T-helper 22 cell (primary cell): ENCODE measurements around the gene SLC24A4.
"Not testable (repeated sequence)": the region's sequence is repeated elsewhere in the genome, so short reads cannot be mapped to it uniquely, and the experiment has no call there.

ENCODE experiments used
- DNase-seq: peaks from one replicate; pipeline ENCODE4 v3.0.0-alpha.2; 2020; ENCODE audit warnings: low read depth

Gene SLC24A4

DNA sequence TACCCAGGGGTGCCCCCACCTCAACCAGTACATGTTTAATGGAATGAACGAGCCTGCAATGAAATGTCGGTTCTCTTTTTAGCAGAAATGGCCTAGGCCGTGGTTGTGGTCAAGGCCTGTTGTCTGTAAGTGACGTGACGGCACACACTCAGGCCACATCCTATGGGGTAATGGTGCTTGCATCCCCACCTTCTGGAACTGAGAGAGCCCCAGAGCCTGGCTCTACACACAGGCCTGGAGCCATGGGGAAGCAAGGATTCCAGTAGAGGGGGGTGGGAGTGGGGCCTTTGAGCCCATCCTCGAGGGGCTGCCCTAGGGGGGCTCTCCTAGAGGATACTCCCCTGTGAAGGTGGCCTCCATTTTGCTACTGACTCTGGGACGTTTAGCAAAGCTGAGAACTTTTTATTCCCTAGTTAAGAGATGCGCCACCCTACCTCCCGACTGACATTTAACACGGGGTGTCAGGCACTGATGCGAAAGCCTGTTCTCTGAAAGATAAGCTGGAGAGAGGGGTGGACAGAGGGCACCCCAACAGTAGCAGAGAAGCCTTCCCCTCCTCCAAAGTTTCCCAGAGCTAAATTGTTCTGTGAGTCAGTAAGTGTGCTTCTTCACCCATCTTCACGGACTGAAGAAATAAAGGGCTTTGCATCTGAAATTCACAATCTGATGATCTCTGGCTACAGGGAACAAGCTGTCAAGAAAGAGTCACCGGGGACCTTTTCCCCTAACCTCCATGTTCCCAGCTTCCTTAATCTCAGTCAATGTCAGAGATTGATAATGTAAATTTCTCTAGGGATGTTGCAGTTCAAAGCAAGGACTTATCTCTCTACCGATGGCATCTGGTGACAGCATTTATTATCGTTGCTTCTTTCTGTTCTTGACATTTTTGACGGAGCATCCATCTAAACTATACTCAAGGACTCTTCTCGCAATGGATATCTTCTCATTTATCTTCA, 197.4 kb downstream of the SLC24A4 start:
- DNase-seq = no peak

DNA sequence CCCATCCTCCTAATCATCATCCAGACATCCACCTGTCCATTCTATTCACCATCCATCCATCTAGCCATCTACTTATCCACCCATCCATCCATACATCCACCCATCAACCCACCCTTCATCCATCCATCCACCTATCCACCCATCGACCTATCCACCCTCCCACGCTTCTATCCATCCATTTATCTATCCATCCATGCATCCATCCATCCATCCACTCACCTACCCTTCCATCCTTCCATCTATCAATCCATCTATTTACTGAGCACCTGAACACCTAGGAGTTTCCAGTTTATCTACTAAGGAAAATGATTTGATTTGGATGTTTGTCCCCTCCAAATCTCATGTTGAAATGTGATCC, 198.1 kb downstream of the SLC24A4 start:
- no peak for DNase-seq

DNA sequence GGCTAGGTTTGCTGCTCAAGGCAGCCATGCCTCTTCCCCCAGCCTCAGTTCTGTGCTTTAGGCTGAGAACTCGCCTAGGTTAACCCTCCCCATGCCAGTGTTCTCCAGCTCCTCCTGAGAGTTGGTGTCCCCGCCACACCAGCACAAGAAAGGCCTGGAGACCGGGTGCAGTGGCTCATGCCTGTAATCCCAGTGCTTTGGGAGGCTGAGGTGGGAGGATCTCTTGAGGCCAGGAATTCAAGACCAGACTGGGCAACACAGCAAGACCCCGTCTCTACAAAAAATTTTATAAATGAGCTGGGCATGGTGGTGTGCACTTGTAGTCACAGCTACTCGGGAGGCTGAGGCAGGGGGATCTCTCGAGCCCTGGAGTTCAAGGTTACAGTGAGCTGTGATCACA, 200.8 kb downstream of the SLC24A4 start:
- DNase-seq = no peak

DNA sequence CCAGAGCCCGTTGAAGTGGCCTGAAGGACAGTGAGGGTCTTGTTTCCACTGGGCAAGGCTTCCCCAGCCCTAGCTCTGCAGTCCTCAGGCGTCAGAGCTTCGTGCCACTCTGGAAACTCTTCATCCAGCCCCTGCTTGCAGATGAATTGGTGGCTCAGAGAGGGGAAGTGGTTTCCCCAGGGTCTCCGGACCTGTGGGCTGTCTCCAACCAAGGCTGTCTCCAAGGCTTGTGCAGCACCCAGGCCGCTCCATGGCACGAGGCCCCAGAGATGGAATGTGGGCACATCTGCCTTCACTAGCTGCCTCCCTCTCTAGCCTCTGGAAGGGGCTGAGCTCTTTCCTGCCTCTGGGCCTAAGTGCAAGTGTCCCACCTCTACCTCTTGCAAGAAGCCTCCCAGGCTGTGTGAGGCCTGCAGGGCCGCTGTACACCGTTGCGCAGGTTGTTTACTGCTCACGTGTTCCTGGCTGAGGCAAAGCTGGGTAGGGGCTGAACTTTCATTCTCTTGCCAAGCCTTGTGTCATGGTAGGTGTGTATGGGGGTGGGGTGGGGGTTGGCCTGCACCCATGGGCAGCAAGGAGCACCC, 201.7 kb downstream of the SLC24A4 start:
- no peak for DNase-seq

DNA sequence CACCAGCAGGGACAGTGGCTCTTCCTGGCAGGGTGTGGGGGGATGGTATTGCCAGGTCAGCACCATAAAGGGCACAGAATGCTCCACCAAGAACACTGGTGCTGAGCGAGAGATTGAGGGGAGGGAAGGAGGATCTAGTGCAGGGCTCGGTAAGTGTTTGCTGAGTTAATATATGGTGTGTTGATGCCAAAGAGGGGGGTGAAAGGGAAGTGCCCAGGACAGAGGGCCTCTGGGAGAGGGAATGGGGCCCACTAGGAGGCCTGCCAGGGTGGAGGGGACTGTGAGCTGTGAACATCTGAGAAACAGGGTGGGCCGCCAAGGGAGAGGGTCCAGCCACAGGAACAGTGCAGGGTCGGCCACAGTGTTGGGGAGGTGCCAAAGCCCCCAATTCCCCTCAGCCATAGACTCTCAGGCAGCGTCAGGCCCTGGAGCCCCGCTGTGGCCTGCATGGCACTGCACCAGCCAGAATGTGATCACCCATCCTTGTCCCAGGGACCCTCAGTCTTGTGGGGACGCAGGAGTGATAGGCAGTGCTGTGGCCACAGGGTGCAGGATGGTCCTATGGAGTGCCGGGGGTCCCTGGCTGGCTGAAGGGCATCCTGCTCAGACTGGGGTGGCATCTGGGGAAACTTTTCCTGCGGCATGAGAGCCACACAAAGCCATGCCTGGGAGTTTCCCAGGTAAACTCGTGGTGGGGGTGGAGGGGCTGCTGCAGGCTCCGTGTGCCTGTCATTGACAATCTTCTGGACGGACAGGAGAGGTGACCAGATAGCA, 202.5 kb downstream of the SLC24A4 start:
- DNase-seq = no peak

DNA sequence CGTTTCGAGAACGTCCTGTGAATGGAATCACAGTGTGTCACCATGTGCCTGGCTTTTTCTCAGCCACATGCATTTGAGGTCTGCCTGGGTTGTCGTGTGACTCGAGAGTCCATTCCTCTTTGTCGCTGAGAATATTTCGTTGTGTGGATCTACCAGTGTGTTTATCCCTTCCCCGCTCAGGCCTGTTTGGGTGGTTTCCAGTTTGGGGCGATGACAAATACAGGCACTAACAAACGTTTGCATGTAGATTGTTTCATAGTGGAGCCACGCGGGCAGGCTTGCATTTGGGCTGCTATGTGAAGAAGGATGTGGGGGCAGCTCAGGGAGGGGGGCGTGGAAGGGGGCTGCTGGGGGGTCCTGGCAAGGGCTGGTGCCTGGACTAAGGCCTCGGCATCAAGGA, 204.8 kb downstream of the SLC24A4 start:
- DNase-seq = no peak

DNA sequence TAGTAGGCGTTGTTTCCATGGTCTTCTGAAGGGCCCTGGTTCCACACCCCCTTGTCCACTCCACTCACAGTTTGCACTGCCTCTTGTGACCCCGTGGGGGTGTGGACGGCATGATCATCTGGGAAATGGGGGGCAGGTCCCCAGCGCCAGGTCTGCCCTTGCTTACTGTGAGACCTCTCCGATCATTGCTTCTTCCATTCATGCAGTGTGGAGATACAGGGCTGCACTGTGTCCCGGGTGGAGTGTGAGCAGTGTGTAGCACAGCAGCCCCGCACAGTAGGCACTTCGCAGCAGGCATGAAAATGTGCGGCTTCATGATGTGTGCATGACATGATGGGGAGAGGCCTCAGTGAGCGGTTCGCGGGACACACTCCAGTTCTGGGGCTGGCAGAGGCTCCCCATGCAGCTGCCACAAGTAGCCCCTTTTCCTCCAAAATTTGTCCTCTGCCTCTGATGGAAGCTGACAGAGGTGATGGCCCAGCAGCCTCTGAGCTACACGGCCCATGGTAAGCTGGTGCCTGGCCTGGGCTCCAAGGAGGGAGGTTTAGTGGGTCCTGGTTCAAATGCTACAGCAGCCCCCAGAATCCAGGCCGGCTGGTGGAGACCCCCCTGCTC, 205.6 kb downstream of the SLC24A4 start:
- DNase-seq = no peak

DNA sequence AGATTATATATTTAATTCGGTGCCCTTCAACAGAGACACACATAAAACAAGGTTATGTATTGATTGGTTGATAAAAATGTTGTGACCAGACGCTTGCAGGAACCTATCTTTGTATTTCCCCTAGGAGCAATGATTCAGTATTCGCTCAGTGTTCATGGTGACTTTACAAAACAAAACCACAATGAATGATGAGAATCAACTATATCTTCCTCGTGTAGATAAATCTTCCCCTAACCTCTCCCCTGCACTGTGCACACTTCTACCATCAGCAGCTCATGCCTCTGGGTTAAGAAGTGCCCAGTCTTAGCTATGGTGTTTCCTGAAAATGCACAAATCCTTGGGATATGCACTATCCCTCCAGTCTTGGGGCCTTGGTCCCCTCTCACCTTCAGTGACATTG, 206.9 kb downstream of the SLC24A4 start:
- no peak for DNase-seq

DNA sequence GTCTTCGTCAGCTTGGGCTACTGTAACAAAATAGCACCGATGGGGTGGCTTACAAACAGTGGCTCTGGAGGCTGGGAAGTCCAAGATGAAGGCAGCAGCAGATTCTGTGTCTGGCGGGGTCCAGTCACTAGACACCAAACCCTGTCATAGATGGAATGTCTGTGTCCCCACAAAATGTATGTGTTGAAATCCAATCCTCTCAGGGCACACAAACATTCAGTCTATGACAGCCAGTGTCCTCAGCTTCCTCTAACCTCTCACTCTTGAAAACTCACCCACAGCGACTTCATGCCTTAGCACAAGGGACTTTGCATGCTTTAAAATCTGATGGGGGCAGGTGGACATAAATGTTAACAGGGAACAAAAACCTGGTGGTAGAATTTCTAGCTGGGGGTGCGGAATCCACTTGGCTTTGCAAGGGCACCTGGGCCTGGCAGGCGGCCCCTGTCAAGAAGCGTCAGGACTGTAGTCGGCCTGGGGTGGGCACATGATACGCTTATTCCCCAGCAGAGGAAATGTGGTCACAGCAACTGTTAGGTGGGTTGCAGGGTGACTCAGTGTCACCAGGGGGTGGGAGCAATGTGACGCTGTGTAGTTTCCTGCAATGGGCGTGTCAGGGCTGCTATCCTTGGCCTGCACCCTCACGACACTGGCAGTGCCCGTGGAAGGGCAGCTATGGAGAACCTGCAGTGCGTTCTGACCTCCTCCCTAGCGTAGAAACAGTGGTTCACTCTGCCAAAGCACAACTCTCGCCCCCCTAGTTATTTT, 208.3 kb downstream of the SLC24A4 start:
- no peak for DNase-seq

DNA sequence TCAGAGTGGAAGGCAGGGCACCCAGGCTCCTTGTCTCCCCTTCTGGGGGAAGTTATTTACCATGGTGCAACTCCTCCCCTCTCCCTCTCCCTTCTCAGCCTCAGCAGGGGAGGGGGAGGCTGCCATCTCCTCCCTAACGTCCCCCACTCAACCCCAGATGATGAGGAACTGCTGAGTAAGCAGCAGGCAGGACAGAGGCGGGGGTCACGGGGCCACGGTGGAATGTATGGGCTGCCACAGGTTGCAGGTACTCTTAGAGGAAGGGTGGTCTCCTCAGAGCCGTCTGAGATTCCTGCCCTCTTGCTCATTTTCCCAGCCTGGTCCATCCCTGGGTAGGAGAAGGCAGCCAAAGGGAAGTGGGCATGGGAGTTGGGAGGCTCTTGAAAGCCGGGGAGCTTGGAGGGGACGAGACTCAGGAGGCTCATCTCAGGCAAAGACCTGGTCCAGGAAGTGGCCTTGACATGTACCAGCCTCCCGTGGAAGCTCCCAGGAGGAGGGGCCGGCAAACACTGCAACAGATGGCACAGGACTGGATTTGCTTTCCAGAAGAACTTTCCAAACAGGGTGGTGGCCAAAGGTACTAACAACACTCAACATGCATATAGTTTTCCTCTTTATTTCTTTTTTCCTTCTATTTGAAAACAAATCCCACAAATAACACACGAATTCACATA, 209.7 kb downstream of the SLC24A4 start:
- no peak for DNase-seq

DNA sequence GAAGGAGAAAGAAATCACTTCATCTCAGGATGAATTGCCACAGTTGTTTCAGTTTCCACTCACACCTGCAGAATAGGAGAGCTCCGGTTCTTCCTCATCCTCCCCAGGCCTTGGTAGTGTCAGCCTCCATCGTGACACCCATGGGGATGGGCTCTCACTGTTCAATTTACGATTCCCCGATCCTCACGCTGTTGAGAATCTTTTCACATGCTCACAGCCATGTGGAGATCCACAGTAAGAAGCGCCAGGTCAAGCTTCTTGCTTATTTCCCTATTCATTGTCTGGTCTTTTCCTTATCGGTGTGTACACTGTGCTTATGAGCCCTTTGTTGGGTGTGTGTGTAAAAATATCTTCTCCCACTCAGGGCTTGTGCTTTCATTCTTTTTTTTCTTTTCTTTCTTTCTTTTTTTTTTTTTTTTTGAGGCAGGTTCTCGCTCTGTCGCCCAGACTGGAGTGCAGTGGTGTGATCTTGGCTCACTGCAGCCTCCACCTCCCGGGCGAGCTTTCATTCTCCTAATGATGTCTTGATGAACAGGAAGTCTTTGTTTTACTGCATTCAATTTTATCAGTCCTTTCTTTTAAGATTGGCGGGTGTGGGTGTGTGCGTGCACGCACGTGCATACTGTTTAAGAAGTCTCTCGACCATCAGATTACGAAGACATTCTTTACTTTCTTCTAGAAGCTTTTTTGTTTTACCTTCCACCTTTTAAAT, 212.1 kb downstream of the SLC24A4 start:
- DNase-seq = no peak

DNA sequence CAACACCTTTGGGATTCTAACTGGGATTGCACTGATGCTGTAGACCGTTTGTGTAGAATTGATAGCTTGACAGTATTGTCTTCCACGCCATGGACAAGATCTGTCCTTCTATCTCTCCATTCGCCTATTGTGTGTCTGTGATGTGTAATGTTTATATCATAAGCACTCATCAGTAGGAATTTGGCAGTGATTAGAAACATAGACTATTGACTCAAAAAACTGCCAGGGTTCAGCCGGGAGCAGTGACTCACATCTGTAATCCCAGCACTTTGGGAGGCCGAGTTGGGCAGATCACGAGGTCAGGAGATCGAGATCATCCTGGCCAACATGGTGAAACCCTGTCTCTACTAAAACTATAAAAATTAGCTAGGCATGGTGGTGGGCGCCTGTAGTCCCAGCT, 213.3 kb downstream of the SLC24A4 start:
- not testable (repeated sequence) for DNase-seq

DNA sequence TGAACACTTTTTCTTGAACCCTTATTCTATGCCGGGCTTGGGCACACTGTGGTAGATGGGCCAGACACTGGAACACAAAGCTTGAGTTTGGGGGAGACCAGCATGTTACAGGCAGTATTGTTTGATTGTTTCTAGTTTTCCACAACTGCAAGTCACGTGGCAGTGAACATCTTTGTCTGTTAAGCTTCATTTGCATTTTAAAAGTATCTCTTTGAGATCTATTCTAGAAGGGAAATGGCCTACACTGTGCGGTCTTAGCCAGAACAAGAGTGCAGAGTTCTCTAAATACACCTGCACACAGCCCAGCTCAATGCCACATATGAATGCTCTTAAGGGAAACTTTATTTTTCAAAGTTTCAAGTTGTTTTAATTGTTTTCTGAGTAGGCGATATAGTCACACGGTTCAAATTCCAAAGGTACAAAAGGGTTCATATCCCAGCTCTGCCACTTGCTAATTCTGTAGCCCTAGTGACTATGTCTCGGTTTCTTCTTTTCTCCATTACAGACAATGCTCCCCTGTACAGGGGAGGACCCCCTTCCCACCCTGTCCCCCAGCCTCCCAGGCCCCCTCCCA, 215.5 kb downstream of the SLC24A4 start:
- no peak for DNase-seq

DNA sequence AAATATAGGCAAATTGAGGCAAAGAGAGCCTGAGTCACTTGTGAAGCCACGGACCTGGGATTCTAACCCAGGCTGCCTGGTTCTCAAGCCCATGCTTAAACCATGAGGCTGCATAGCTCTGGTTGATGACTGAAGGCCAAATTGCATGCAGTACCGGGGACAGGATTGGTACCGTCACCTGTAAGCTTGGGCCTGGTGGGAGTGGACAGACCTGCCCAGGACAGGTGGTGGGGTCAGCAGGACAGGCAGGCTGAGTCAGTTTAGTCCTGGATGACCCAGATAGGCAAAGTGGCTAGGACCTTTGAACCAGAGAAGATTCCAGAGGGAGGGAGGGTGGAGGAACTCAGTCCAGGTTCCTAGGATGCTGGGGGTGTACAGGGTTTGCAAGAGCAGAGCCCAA, 216.5 kb downstream of the SLC24A4 start:
- no peak for DNase-seq

DNA sequence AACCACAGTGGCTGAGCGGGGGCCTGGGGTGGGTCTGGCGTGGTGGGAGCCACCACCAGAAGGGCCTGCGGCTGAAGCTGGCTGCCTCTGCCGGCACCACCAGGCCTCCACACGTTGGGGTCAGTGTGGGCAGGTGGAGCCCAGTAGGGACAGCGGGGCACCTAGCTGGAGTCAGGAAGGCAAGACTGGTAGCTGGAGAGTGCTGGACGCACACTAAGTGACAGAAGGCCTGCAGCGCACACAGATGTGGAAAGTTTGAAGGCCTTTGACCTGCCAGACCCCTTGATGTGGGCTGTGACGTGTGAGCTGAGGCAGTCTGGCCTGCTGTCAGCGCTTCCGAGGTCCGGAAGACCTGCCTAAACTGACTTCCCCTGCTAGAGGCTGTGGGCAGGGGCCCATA, 216.9 kb downstream of the SLC24A4 start:
- no peak for DNase-seq

DNA sequence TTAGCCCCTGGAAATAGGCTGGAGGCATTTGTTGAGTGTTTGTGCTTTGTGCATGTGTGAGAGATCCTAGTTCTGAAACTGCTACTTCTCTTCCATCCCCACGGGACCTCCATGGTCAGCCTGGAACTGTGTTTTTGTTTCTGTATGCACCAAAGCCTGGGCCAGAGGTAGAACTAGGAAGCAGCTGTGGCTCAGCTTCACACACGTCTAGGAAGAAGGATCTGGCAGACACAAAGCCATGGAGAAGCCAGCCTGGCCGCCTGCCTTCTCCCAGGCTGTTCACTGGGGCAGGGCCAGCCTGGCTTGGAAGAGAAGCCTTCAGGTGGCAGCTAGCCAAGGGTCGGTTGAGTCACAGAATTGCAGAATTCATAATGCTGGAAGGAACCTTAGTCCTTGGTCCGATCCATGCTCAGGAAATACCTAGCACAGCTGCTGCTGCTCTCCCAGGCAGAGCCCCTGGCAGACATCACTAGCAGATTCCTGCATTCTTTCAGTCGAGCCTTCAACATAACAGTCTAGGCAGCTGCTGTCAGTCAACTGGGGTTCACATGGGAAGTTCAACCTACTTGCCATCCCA, 217.6 kb downstream of the SLC24A4 start:
- no peak for DNase-seq

DNA sequence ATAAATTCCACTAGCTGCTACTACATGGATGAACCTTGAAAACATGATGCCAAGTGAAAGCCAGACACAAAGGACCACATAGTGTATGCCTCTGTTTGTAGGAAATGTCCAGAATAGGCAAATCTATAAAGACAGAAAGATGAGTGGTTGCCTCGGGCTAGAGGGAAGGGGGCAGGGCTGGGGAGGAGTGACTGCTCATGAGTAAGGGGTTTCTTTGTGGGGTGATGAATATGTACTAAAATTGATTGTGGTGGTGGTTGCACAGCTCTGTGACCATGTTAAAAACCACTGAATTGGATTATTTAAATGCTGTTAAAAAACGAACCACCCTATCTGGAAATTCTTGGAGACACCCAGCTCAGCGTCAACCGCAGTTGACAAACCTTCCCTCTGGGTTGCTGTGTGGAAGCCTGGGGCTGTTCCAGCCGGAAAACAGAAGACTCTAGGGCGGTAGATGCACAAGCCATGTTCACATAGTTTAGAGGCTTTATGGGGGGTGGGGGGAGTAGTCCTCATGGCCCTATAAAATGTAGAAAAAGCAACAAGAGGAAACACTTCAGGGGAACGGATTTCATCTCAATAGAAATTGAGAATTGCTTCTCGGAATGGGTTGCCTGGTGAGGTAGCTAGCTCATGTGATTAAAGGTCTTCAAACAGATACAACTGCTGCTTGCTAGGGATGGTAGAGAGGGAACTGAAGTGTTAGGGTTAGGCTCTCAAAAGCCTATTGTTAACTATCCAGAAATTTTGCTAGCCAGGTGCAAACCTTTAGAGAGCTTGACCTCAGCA, 220.0 kb downstream of the SLC24A4 start:
- DNase-seq = no peak

DNA sequence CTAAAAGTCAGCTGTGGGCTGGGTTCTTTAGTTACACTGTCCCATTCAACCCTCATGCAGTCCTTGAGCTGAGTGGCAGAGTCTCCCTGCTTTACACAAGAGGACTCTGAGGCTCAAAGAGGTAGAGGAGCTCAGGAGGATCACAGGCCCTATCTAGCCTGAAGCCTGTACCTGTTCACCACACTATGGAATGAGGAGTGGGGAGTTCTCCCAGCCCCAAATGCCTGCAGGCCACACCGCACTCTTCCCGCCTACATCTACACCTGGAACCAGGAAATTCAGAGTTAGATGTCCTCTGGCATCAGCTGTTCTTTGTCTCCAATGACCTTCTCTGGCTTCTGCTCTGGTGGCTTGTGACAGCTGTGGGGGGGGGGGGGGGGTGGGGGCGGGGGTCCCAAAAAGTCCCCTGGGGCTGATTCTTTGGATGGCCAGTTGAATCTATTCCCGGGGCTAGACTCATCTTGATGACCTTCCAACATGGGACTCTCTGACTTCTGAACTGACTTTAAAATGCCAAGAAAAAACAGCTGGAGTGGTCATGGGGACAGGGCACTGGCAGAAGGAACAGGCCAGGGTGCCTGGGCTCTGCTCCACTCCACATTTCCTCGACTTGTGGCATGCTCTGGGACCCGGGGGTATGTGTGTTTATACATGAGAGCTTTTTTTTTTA, 221.2 kb downstream of the SLC24A4 start:
- no peak for DNase-seq
